ENCODE measurements around the gene SIAH2.

SIAH2 gene

GRCh38 chr3:150773616-150774192 is 10.7 kb upstream of the SIAH2 start:
- no peak for DNase-seq (ENCODE audit: extremely low read depth, low read depth)
- TF ChIP-seq, protein P1, sequence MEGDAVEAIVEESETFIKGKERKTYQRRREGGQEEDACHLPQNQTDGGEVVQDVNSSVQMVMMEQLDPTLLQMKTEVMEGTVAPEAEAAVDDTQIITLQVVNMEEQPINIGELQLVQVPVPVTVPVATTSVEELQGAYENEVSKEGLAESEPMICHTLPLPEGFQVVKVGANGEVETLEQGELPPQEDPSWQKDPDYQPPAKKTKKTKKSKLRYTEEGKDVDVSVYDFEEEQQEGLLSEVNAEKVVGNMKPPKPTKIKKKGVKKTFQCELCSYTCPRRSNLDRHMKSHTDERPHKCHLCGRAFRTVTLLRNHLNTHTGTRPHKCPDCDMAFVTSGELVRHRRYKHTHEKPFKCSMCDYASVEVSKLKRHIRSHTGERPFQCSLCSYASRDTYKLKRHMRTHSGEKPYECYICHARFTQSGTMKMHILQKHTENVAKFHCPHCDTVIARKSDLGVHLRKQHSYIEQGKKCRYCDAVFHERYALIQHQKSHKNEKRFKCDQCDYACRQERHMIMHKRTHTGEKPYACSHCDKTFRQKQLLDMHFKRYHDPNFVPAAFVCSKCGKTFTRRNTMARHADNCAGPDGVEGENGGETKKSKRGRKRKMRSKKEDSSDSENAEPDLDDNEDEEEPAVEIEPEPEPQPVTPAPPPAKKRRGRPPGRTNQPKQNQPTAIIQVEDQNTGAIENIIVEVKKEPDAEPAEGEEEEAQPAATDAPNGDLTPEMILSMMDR (IDR thresholded peaks at IDR 0.05; ENCODE audit: low read depth, low read length), result no peak

DNA sequence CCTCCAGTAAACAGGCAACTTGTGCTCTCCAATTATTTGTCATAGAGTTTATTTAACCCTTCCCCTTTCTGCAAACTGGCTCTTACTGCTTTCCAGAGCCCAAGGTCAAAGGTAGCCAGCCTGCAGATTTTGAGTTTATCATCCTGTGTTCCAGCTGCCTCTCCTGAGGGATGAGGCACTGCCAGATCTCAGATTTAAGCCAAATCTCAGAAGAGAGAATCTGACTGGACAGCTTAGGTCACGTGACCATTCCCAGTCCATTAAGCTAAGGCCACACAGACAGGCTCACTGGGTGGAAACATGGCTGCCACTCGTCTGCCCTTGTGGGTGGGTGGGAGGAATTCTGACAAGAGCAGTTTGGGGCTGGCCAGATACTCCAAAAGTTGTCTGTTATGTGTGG is 8.6 kb upstream of the SIAH2 start:
- DNase-seq (ENCODE audit: extremely low read depth, low read depth), result no peak
- TF ChIP-seq, protein P1 (IDR thresholded peaks at IDR 0.05; ENCODE audit: low read depth, low read length), result no peak

- TF ChIP-seq, protein P1 (IDR thresholded peaks at IDR 0.05; ENCODE audit: low read depth, low read length), result no peak
- DNase-seq (ENCODE audit: extremely low read depth, low read depth), result no peak
Measured at GRCh38 chr3:150770681-150771080, 7.7 kb upstream of the SIAH2 start.

GRCh38 chr3:150766742-150767141 is 3.8 kb upstream of the SIAH2 start:
- DNase-seq (ENCODE audit: extremely low read depth, low read depth), result no peak
- TF ChIP-seq, protein P1 (IDR thresholded peaks at IDR 0.05; ENCODE audit: low read depth, low read length), result no peak

- TF ChIP-seq, protein P1 (IDR thresholded peaks at IDR 0.05; ENCODE audit: low read depth, low read length), result no peak
- no peak for DNase-seq (ENCODE audit: extremely low read depth, low read depth)
Measured at GRCh38 chr3:150765949-150766720, 3.2 kb upstream of the SIAH2 start.

DNA sequence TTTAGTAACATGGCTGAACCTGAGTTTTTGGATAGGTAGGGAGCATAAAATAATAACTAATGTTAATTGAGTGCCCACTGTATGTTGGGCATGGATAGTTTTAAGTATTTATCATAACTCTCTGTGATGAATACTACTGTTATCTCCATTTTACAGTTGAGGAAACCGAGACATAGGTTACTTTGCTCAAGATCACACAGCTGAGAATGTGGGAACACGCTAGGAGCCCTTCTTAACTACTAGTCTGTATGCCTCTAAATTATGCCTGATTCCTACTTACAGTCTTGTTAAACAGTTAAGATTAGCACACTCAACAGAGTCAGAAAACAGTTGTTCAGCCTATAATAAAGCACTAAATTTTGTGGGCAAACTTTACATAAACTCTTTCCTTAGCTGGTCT is 2.0 kb upstream of the SIAH2 start:
- TF ChIP-seq, protein P1 (IDR thresholded peaks at IDR 0.05; ENCODE audit: low read depth, low read length), result no peak
- DNase-seq (ENCODE audit: extremely low read depth, low read depth), result no peak

GRCh38 chr3:150764566-150764965 is 1.6 kb upstream of the SIAH2 start:
- TF ChIP-seq, protein P1 (IDR thresholded peaks at IDR 0.05; ENCODE audit: low read depth, low read length), result no peak
- no peak for DNase-seq (ENCODE audit: extremely low read depth, low read depth)
